Activated CD4-positive, alpha-beta T cell treated with anti-CD3 and anti-CD28 coated beads for 4 hours (primary cell): ENCODE measurements around the gene OR56A5.
"Not testable (repeated sequence)": the region's sequence is repeated elsewhere in the genome, so short reads cannot be mapped to it uniquely, and the experiment has no call there.

Experiments
- DNase-seq, 2 donors: peaks; one replicate each; pipeline ENCODE4 v3.0.0-alpha.2; 2020

OR56A5 gene

GRCh38 chr11:5968394-5968793 is at the start of gene OR56A5:
Gene OR56A5 (minus strand): TSS chr11:5968494. CDS start chr11:5968494, 0 bp downstream.
- no peak for DNase-seq

GRCh38 chr11:6013042-6013441 is 44.7 kb upstream of the OR56A5 start:
- no peak for DNase-seq

GRCh38 chr11:6012035-6012668 is 43.9 kb upstream of the OR56A5 start:
- DNase-seq, result no peak

- no peak for DNase-seq
Observed at GRCh38 chr11:6006846-6007245, 38.6 kb upstream of the OR56A5 start, which contains the start of gene OR56A4. Gene OR56A4 (minus strand): TSS chr11:6006946. CDS start chr11:6002992, 3,954 bp downstream.

- DNase-seq, result no peak
Observed at GRCh38 chr11:6006395-6006794, 38.1 kb upstream of the OR56A5 start.

GRCh38 chr11:6002202-6002699 is 34.0 kb upstream of the OR56A5 start:
- DNase-seq, result no peak

- DNase-seq, result no peak
Observed at GRCh38 chr11:5994791-5995190, 26.5 kb upstream of the OR56A5 start.

GRCh38 chr11:5992604-5993251 is 24.4 kb upstream of the OR56A5 start:
- DNase-seq, result no peak

- no peak for DNase-seq
Observed at GRCh38 chr11:5992150-5992549, 23.9 kb upstream of the OR56A5 start.

GRCh38 chr11:5989203-5989602 is 20.9 kb upstream of the OR56A5 start:
- DNase-seq, result no peak

GRCh38 chr11:5986885-5987284 is 18.6 kb upstream of the OR56A5 start, which contains the start of gene OR52L1:
Gene OR52L1 (minus strand): TSS chr11:5986985. CDS start chr11:5986930, 55 bp downstream.
- no peak for DNase-seq

GRCh38 chr11:5983443-5983842 is 15.1 kb upstream of the OR56A5 start:
- DNase-seq, result no peak

GRCh38 chr11:5973530-5973929 is 5.2 kb upstream of the OR56A5 start:
- DNase-seq, result no peak

GRCh38 chr11:5967708-5968107 is 586 bp downstream of the OR56A5 start:
- no peak for DNase-seq

- DNase-seq, result no peak
Observed at GRCh38 chr11:5966958-5967357, 1.3 kb downstream of the OR56A5 start.

- DNase-seq, result not testable (repeated sequence)
Observed at GRCh38 chr11:5960704-5961320, 7.5 kb downstream of the OR56A5 start.

GRCh38 chr11:5955586-5955985 is 12.7 kb downstream of the OR56A5 start:
- DNase-seq, result no peak

GRCh38 chr11:5941951-5942350 is 26.3 kb downstream of the OR56A5 start, which contains the start of gene OR56A3:
Gene OR56A3 (plus strand): TSS chr11:5942251. CDS start chr11:5947347, 5,096 bp downstream.
- no peak for DNase-seq

GRCh38 chr11:5940748-5941147 is 27.5 kb downstream of the OR56A5 start:
- DNase-seq, result no peak

GRCh38 chr11:5938603-5938965 is 29.7 kb downstream of the OR56A5 start:
- no peak for DNase-seq

GRCh38 chr11:5937868-5938602 is 30.3 kb downstream of the OR56A5 start:
- no peak for DNase-seq

- no peak for DNase-seq
Observed at GRCh38 chr11:5933116-5933515, 35.2 kb downstream of the OR56A5 start.

GRCh38 chr11:5932671-5933070 is 35.6 kb downstream of the OR56A5 start:
- DNase-seq, result no peak
